Choroid plexus epithelial cell (primary cell): ENCODE measurements around the gene CPSF3.

Experiments used
- DNase-seq: peaks from one replicate; pipeline ENCODE4 v3.0.0-alpha.2; 2010; ENCODE audit warnings: low read depth
- H3K4me3 ChIP-seq: 2 replicates; pipeline ENCODE4 v1.5.1; 2011; ENCODE audit warnings: low read depth, mild to moderate bottlenecking, control low read depth, low read length, moderate library complexity
- CTCF ChIP-seq: conservative IDR thresholded peaks from 2 replicates; pipeline ENCODE4 v1.5.1; 2011; ENCODE audit warnings: low read depth, mild to moderate bottlenecking, control low read depth, inconsistent platforms, low read length, moderate library complexity

Gene CPSF3

DNA sequence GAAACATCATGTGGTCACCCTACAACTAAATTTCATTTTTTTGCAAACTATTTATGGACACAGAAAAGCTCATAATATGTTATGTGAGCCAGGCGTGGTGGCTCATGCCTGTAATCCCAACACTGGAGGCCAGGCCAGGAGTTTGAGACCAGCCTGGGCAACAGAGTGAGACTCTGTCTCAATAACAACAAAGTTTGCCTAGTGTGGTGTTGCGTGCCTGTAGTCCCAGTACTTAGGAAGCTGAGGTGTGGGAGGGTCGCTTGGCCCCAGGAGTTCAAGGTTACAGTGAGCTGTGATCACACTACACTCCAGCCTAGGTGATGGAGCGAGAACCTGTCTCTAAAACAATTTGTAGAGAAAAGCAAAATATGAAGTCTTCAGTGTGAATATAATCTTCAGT, 56.7 kb downstream of the CPSF3 start:
- no peak for TF ChIP-seq CTCF
- H3K4me3 ChIP-seq: no peak overlapping the region
- DNase-seq: no peak

DNA sequence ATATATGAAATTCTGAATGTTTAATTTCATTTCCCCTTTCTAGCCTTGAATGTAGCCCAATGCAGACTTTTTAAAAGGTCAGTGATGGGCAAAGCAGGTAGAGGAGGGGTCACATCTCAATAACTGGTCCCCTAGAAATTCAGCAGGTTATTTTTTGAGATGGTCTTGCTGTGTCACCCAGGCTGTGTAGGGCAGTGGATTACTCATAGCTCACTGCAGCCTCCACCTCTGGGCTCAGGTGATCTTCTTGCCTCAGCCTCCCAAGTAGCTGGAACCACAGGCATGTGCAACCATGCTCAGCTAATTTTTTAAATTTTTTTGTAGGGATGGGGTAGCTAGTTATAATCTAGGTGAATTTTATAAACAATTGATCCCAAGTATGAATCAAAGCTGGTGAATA, 59.7 kb downstream of the CPSF3 start:
- no peak for DNase-seq
- no peak for TF ChIP-seq CTCF

GRCh38 chr2:9484533-9484932, 61.1 kb downstream of the CPSF3 start:
- H3K4me3 ChIP-seq: no peak overlapping the region
- DNase-seq: no peak
- no peak for TF ChIP-seq CTCF

More for the DNA sequence above, 59.7 kb downstream of the CPSF3 start:
- H3K4me3 ChIP-seq: no peak overlapping the region

DNA sequence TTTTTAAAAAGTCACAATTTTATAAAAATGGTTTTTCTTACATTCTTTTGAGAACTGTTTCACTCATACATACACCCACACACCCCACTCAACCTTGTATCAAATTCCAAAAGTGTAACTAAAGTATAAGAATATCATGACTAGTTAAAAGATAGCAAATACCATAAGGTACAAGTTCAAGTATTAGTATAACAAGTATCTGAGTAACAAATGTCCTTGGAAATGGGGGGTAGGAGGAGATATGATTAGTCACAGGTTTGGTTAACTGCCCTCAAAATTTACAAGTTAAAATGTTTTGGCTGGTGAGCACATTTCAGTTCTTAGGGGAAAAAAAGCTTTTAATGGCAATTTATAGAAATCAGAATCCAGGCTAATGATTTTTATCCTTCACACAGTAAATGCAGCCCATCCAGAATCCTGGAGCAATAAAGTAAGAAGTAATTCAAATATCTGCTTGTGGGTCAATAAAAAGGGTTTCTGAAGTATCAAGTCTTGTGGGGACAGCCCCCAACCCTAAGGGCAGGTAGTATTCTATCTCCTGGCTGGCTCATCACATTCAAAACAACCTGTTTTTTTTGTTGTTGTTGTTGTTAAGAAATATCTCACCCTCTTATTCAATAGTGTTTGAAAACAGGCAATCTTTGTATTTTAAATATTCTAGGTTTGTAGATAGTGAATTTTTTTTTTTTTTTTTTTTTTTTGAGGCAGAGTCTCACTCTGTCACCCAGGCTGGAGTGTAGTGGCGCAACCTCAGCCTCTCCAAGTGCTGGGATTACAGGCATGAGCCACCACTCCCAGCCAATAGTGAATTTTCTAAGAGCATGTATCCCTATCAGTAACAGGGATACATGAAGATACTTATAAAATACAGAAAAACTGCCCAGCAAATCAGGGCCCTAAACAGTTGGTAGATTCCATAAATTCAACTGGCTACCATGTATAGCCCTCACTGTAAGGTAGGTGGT, 65.4 kb downstream of the CPSF3 start:
- TF ChIP-seq CTCF: no peak
- DNase-seq: no peak

GRCh38 chr2:9490789-9491188, 67.3 kb downstream of the CPSF3 start:
- DNase-seq: no peak
- no peak overlapping the region for H3K4me3 ChIP-seq
- no peak for TF ChIP-seq CTCF

More for the DNA sequence above, 65.4 kb downstream of the CPSF3 start:
- no peak overlapping the region for H3K4me3 ChIP-seq

DNA sequence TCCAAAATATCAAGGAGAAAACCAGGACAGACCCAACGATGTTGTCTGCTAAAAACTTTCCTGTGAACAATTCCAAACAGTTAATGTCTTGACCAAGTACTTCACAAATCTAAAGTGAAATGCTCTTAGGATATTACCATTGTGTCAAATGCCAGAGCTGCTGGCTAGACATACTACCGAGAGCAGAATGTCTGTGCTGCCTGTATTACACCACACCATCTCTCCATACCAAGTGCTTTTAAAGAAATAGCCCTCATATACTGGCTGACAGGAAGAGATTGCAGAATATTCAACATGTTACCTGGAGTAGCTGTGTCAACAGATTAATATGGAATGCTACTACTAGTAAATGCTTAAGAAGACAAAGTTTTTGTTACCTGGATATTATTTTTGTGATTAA, 69.5 kb downstream of the CPSF3 start:
- TF ChIP-seq CTCF: no peak
- DNase-seq: no peak
- no peak overlapping the region for H3K4me3 ChIP-seq

DNA sequence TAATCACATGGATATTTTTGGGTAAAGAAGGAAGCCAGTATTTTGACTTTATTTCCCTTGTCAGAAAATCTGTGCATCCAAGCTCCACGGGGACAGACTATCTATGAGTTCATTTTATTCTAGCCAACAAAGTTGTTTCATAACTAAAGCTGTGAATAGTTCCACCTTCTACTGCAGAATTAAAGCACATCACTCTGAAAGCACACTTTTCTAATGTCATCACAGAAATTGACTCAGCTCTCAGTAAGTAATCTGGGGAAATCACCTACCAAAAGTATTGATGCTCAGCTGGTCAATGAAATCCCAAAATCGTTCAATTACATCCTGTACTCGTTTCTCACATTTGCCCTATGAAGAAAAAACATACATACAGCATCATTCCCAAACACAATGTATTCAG, 70.0 kb downstream of the CPSF3 start:
- TF ChIP-seq CTCF: no peak
- H3K4me3 ChIP-seq: no peak overlapping the region
- DNase-seq: no peak
